Smooth muscle cell (in vitro differentiated cells): ENCODE data around the gene DMBT1. TPM values are rescaled to one million over a fixed set of nuclear protein-coding genes. Genes with fewer than 3 reads are reported as not detected.

ENCODE experiments used
- DNase-seq: peaks from one replicate; lab custom pipeline; 2025; ENCODE audit not compliant: unreplicated experiment; lab: John Stamatoyannopoulos, UW
- H2AFZ ChIP-seq: fragments of 200-600 bp; sonication (generic); 2 replicates; pipeline ENCODE4 v1.6.0; 2016; ENCODE audit warnings: antibody characterized with exemption, low read depth, mild to moderate bottlenecking
- H3F3A ChIP-seq: fragments of 200-600 bp; sonication (generic); 2 replicates; pipeline ENCODE4 v1.6.0; 2017; ENCODE audit warnings: antibody characterized with exemption, low read depth
- H3K27ac ChIP-seq: fragments of 200-600 bp; sonication (generic); 2 replicates; pipeline ENCODE4 v1.5.1; 2016; ENCODE audit warnings: low read depth, mild to moderate bottlenecking
- H3K27me3 ChIP-seq: fragments of 200-600 bp; sonication (generic); 2 replicates; pipeline ENCODE4 v1.6.1; 2016; ENCODE audit warnings: low read depth, mild to moderate bottlenecking
- H3K36me3 ChIP-seq: fragments of 200-600 bp; sonication (generic); 2 replicates; pipeline ENCODE4 v1.5.1; 2016; ENCODE audit warnings: low read depth
- H3K4me1 ChIP-seq: fragments of 200-600 bp; sonication (generic); 2 replicates; pipeline ENCODE4 v1.5.1; 2016; ENCODE audit warnings: low read depth
- H3K4me2 ChIP-seq: fragments of 200-600 bp; sonication (generic); 2 replicates; pipeline ENCODE4 v1.6.0; 2016; ENCODE audit warnings: mild to moderate bottlenecking
- H3K4me3 ChIP-seq: fragments of 200-600 bp; sonication (generic); 2 replicates; pipeline ENCODE4 v1.5.1; 2016; ENCODE audit warnings: mild to moderate bottlenecking
- H3K79me2 ChIP-seq: fragments of 200-600 bp; sonication (generic); 2 replicates; pipeline ENCODE4 v1.6.0; 2016; ENCODE audit warnings: low read depth, mild to moderate bottlenecking
- H3K9ac ChIP-seq: fragments of 200-600 bp; sonication (generic); 2 replicates; pipeline ENCODE4 v1.6.0; 2016; ENCODE audit warnings: low read depth
- H3K9me3 ChIP-seq: fragments of 200-600 bp; sonication (generic); replicated peaks from 2 replicates; pipeline ENCODE4 v1.5.1; 2016; ENCODE audit warnings: low read depth
- H4K20me1 ChIP-seq: fragments of 200-600 bp; sonication (generic); 2 replicates; pipeline ENCODE4 v1.6.0; 2016; ENCODE audit warnings: low read depth
- WGBS: methylation state at CpG from one replicate; pipeline ENCODE4 v1.1.7; 2016; ENCODE audit warnings: low lambda C conversion rate; 5-methylcytosine and 5-hydroxymethylcytosine counted together
- polyA plus RNA-seq: library from polyadenylated mRNA; unstranded; fragments of >200 nt; fragmentation: Nextera tagmentation; extraction: Ambion mirVana; gene quantifications from 2 replicates; pipeline ENCODE4 v1.2.1, GENCODE V29; 2016
- total RNA-seq: library from RNA; depleted of rRNA; stranded (reverse); fragments of >200 nt; gene quantifications from 2 replicates; pipeline ENCODE4 v1.2.3, GENCODE V29; 2014
- TF ChIP-seq, protein P1 (sequence below): fragments of 200-600 bp; sonication (generic); IDR thresholded peaks from 2 replicates; pipeline ENCODE4 v1.5.1; 2017; ENCODE audit warnings: borderline replicate concordance, mild to moderate bottlenecking, antibody characterized with exemption; ENCODE audit not compliant: insufficient read depth, poor library complexity, severe bottlenecking

DMBT1 gene
- not detected in 2 replicates for total RNA-seq
- not detected in 2 replicates for polyA plus RNA-seq

GRCh38 chr10:122560279-122560804 is at the start of gene DMBT1:
Gene DMBT1 (plus strand): TSS chr10:122560754. CDS start chr10:122560771, 17 bp downstream.
- no peaks in the 10 kb centered on the region for H3K79me2 ChIP-seq
- H4K20me1 ChIP-seq: no peaks in the 10 kb centered on the region
- DNase-seq: no peak
- no peak within 1 kb of the TSS for H3K9ac ChIP-seq
- H3F3A ChIP-seq: no peaks in the 10 kb centered on the region
- H3K36me3 ChIP-seq: no peaks in the 10 kb centered on the region
- TF ChIP-seq, protein P1, sequence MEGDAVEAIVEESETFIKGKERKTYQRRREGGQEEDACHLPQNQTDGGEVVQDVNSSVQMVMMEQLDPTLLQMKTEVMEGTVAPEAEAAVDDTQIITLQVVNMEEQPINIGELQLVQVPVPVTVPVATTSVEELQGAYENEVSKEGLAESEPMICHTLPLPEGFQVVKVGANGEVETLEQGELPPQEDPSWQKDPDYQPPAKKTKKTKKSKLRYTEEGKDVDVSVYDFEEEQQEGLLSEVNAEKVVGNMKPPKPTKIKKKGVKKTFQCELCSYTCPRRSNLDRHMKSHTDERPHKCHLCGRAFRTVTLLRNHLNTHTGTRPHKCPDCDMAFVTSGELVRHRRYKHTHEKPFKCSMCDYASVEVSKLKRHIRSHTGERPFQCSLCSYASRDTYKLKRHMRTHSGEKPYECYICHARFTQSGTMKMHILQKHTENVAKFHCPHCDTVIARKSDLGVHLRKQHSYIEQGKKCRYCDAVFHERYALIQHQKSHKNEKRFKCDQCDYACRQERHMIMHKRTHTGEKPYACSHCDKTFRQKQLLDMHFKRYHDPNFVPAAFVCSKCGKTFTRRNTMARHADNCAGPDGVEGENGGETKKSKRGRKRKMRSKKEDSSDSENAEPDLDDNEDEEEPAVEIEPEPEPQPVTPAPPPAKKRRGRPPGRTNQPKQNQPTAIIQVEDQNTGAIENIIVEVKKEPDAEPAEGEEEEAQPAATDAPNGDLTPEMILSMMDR: no peak
- no peak within 1 kb of the TSS for H2AFZ ChIP-seq
- peaks cover 12% of the 10 kb centered on the region for H3K27me3 ChIP-seq
- H3K4me3 ChIP-seq: no peak within 1 kb of the TSS
- no peak within 1 kb of the TSS for H3K4me2 ChIP-seq
- H3K4me1 ChIP-seq: no peaks in the 10 kb centered on the region
- 64% methylated on average over 4 of the region's 4 CpGs for WGBS
- H3K9me3 ChIP-seq: no peaks in the 10 kb centered on the region
- H3K27ac ChIP-seq: no peak within 1 kb of the TSS

DNA sequence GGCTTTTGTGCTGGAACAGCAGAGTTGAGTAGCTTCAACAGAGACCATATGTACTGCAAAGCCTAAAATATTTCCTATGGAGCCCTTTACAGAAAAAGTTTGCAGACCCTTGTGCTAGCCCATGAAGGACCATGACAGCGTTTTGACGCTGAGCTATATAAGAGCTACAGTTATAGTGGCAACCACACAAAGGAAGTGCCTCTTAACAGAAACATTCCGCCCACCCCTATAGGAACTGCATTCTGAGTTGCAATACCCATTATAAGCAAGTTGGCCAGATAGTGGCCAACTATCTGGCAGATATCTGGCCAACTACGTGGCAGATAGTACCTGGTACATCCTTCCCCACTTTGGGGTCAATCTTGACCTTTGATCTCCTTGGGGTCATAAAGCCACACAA is 47.5 kb upstream of the DMBT1 start:
- Histone ChIP-seq H3K4me1 (no peaks in the 10 kb centered on the region), H2AFZ (no peak overlapping the region), H3K27ac (no peak overlapping the region), H3K36me3 (no peaks in the 10 kb centered on the region), H3F3A (no peaks in the 10 kb centered on the region), H4K20me1 (no peaks in the 10 kb centered on the region), H3K27me3 (no peaks in the 10 kb centered on the region), H3K9me3 (no peaks in the 10 kb centered on the region), H3K4me3 (no peak overlapping the region), H3K4me2 (no peak overlapping the region), H3K79me2 (no peaks in the 10 kb centered on the region), H3K9ac (no peak overlapping the region)
- 94% methylated on average over 4 of the region's 4 CpGs for WGBS
- TF ChIP-seq, protein P1: no peak
- no peak for DNase-seq

GRCh38 chr10:122514045-122514840 is 46.3 kb upstream of the DMBT1 start:
- Histone ChIP-seq H3K4me3 (no peak overlapping the region), H2AFZ (no peak overlapping the region), H3K9ac (no peak overlapping the region), H3K27ac (no peak overlapping the region), H3F3A (no peaks in the 10 kb centered on the region), H3K4me2 (no peak overlapping the region), H3K9me3 (no peaks in the 10 kb centered on the region), H3K27me3 (no peaks in the 10 kb centered on the region), H3K79me2 (no peaks in the 10 kb centered on the region), H3K36me3 (no peaks in the 10 kb centered on the region), H4K20me1 (no peaks in the 10 kb centered on the region), H3K4me1 (no peaks in the 10 kb centered on the region)
- no peak for DNase-seq
- TF ChIP-seq, protein P1: no peak
- WGBS: 91% methylated on average over 22 of the region's 22 CpGs
